NCI-H460 (cell line): Measurements from ENCODE around the gene SPEM2. TPM values are rescaled to one million over a fixed set of nuclear protein-coding genes. Genes with fewer than 3 reads are reported as not detected.

ENCODE experiments used
- DNase-seq: peaks from one replicate; pipeline ENCODE4 v3.0.0-alpha.2; 2016; ENCODE audit warnings: low read depth; ENCODE audit errors: extremely low read depth
- total RNA-seq: library from RNA; depleted of rRNA; stranded (reverse); fragments of >200 nt; shearing (Covaris generic); gene quantifications from 2 replicates; pipeline ENCODE4 v1.2.3, GENCODE V29; 2014

The SPEM2 gene
- total RNA-seq, 1 experiment from 2014 or later = not detected

GRCh38 chr17:7440113-7440833, 14.9 kb downstream of the SPEM2 start:
- peak; percentile 26 for DNase-seq

GRCh38 chr17:7440834-7441195, 15.4 kb downstream of the SPEM2 start:
- DNase-seq = no peak

- no peak for DNase-seq
Measured at GRCh38 chr17:7441266-7441665, 15.8 kb downstream of the SPEM2 start.

GRCh38 chr17:7442142-7442541, 16.7 kb downstream of the SPEM2 start:
- DNase-seq = no peak

- no peak for DNase-seq
Measured at GRCh38 chr17:7443499-7444485, 18.4 kb downstream of the SPEM2 start.

GRCh38 chr17:7444682-7445618, 19.5 kb downstream of the SPEM2 start, which contains the start of gene CHRNB1:
Gene CHRNB1 (plus strand): TSS chr17:7445061. CDS start chr17:7445128, 67 bp downstream.
- peak; percentile 35 for DNase-seq

- DNase-seq = no peak
Measured at GRCh38 chr17:7445619-7445968, 20.2 kb downstream of the SPEM2 start.

- DNase-seq = no peak
Measured at GRCh38 chr17:7448461-7448860, 23.0 kb downstream of the SPEM2 start.

GRCh38 chr17:7459961-7460545, 34.6 kb downstream of the SPEM2 start:
- DNase-seq = no peak

- no peak for DNase-seq
Measured at GRCh38 chr17:7460850-7461660, 35.6 kb downstream of the SPEM2 start.

- no peak for DNase-seq
Measured at GRCh38 chr17:7462474-7463371, 37.3 kb downstream of the SPEM2 start.

- no peak for DNase-seq
Measured at GRCh38 chr17:7463372-7463846, 38.0 kb downstream of the SPEM2 start.

- no peak for DNase-seq
Measured at GRCh38 chr17:7464081-7464480, 38.7 kb downstream of the SPEM2 start.

- DNase-seq = no peak
Measured at GRCh38 chr17:7465597-7466275, 40.3 kb downstream of the SPEM2 start.

- DNase-seq = no peak
Measured at GRCh38 chr17:7466318-7466638, 40.9 kb downstream of the SPEM2 start.

- DNase-seq = no peak
Measured at GRCh38 chr17:7466639-7467341, 41.4 kb downstream of the SPEM2 start.

GRCh38 chr17:7467498-7467897, 42.1 kb downstream of the SPEM2 start:
- DNase-seq = no peak
